ENCODE measurements around the gene PSMD12.
A peak's percentile ranks its signal among the peaks of the same experiment; 100 is the strongest.

Gene PSMD12

GRCh38 chr17:67294451-67295199 lies 71.8 kb downstream of the PSMD12 start:
- Histone ChIP-seq H2BK5ac (ENCODE audit: low read length) (no peak overlapping the region), H3K9ac (ENCODE audit: low read length) (no peak overlapping the region), H2BK15ac (replicated peaks; ENCODE audit: low read depth) (no peak overlapping the region), H3K27me3 (ENCODE audit: insufficient read depth, low read length, poor library complexity) (no peaks in the 10 kb centered on the region), H2AK5ac (ENCODE audit: low read length) (no peak overlapping the region), H3K4ac (ENCODE audit: low read depth, low read length) (no peak overlapping the region), H2BK120ac (ENCODE audit: low read depth, low read length) (no peak overlapping the region), H3K56ac (ENCODE audit: low read length) (no peak overlapping the region), H3K18ac (ENCODE audit: low read length) (no peak overlapping the region), H4K5ac (ENCODE audit: low read length) (no peak overlapping the region), H3K27ac (ENCODE audit: low read depth, low read length) (no peak overlapping the region), H3K79me1 (ENCODE audit: low read length) (no peaks in the 10 kb centered on the region), H3K79me2 (ENCODE audit: control insufficient read depth, insufficient read depth, low read length) (no peaks in the 10 kb centered on the region), H4K8ac (ENCODE audit: low read depth, low read length) (no peak overlapping the region), H3K4me3 (ENCODE audit: low read length) (no peak overlapping the region), H3K36me3 (ENCODE audit: control insufficient read depth, insufficient read depth, low read length) (no peaks in the 10 kb centered on the region), H3K4me2 (ENCODE audit: low read length) (no peak overlapping the region), H3K23ac (ENCODE audit: low read length) (no peak overlapping the region), H3K4me1 (ENCODE audit: control insufficient read depth, low read depth, low read length) (peaks cover 3% of the 10 kb centered on the region)
- no peak for DNase-seq
- WGBS (ENCODE audit: extremely low coverage, insufficient coverage, low lambda C conversion rate): no CpG with 5 or more reads among the region's 44 CpGs

- no peak overlapping the region for H2BK120ac ChIP-seq (ENCODE audit: low read depth, low read length)
- peak; percentile 83 for DNase-seq
- no peak overlapping the region for H3K4me3 ChIP-seq (ENCODE audit: low read length)
- no peak overlapping the region for H3K4me2 ChIP-seq (ENCODE audit: low read length)
- H2AK5ac ChIP-seq (ENCODE audit: low read length): no peak overlapping the region
- no CpG with 5 or more reads among the region's 32 CpGs for WGBS (ENCODE audit: extremely low coverage, insufficient coverage, low lambda C conversion rate)
- no peak overlapping the region for H3K23ac ChIP-seq (ENCODE audit: low read length)
- no peak overlapping the region for H3K18ac ChIP-seq (ENCODE audit: low read length)
- peaks cover 3% of the 10 kb centered on the region for H3K4me1 ChIP-seq (ENCODE audit: control insufficient read depth, low read depth, low read length)
- no peak overlapping the region for H2BK5ac ChIP-seq (ENCODE audit: low read length)
- H3K79me2 ChIP-seq (ENCODE audit: control insufficient read depth, insufficient read depth, low read length): no peaks in the 10 kb centered on the region
- H3K56ac ChIP-seq (ENCODE audit: low read length): no peak overlapping the region
- no peak overlapping the region for H4K8ac ChIP-seq (ENCODE audit: low read depth, low read length)
- H3K27ac ChIP-seq (ENCODE audit: low read depth, low read length): no peak overlapping the region
- H3K36me3 ChIP-seq (ENCODE audit: control insufficient read depth, insufficient read depth, low read length): no peaks in the 10 kb centered on the region
- H3K4ac ChIP-seq (ENCODE audit: low read depth, low read length): peak overlapping the region; percentile 21
- no peak overlapping the region for H2BK15ac ChIP-seq (replicated peaks; ENCODE audit: low read depth)
- H3K27me3 ChIP-seq (ENCODE audit: insufficient read depth, low read length, poor library complexity): no peaks in the 10 kb centered on the region
- no peak overlapping the region for H4K5ac ChIP-seq (ENCODE audit: low read length)
- no peaks in the 10 kb centered on the region for H3K79me1 ChIP-seq (ENCODE audit: low read length)
- no peak overlapping the region for H3K9ac ChIP-seq (ENCODE audit: low read length)
Observed at GRCh38 chr17:67293251-67294203, 72.8 kb downstream of the PSMD12 start.

- peak; percentile 89 for DNase-seq
- no peaks in the 10 kb centered on the region for H3K36me3 ChIP-seq (ENCODE audit: control insufficient read depth, insufficient read depth, low read length)
- WGBS (ENCODE audit: extremely low coverage, insufficient coverage, low lambda C conversion rate): no CpG with 5 or more reads among the region's 11 CpGs
- H2BK5ac ChIP-seq (ENCODE audit: low read length): no peak overlapping the region
- peaks cover 3% of the 10 kb centered on the region for H3K4me1 ChIP-seq (ENCODE audit: control insufficient read depth, low read depth, low read length)
- no peaks in the 10 kb centered on the region for H3K79me1 ChIP-seq (ENCODE audit: low read length)
- no peak overlapping the region for H3K23ac ChIP-seq (ENCODE audit: low read length)
- H3K4me3 ChIP-seq (ENCODE audit: low read length): no peak overlapping the region
- peak overlapping the region; percentile 69 for H2BK120ac ChIP-seq (ENCODE audit: low read depth, low read length)
- H3K79me2 ChIP-seq (ENCODE audit: control insufficient read depth, insufficient read depth, low read length): no peaks in the 10 kb centered on the region
- H3K27me3 ChIP-seq (ENCODE audit: insufficient read depth, low read length, poor library complexity): no peaks in the 10 kb centered on the region
- H3K9ac ChIP-seq (ENCODE audit: low read length): peak overlapping the region; percentile 26
- H4K5ac ChIP-seq (ENCODE audit: low read length): no peak overlapping the region
- H3K18ac ChIP-seq (ENCODE audit: low read length): peak overlapping the region; percentile 52
- no peak overlapping the region for H2BK15ac ChIP-seq (replicated peaks; ENCODE audit: low read depth)
- no peak overlapping the region for H3K4me2 ChIP-seq (ENCODE audit: low read length)
- H4K8ac ChIP-seq (ENCODE audit: low read depth, low read length): no peak overlapping the region
- peak overlapping the region; percentile 78 for H3K27ac ChIP-seq (ENCODE audit: low read depth, low read length)
- no peak overlapping the region for H2AK5ac ChIP-seq (ENCODE audit: low read length)
- peak overlapping the region; percentile 41 for H3K4ac ChIP-seq (ENCODE audit: low read depth, low read length)
- peak overlapping the region; percentile 56 for H3K56ac ChIP-seq (ENCODE audit: low read length)
Observed at GRCh38 chr17:67290711-67291291, 75.6 kb downstream of the PSMD12 start.

GRCh38 chr17:67290244-67290643 lies 76.1 kb downstream of the PSMD12 start:
- Histone ChIP-seq H3K36me3 (ENCODE audit: control insufficient read depth, insufficient read depth, low read length) (no peaks in the 10 kb centered on the region), H3K27me3 (ENCODE audit: insufficient read depth, low read length, poor library complexity) (no peaks in the 10 kb centered on the region), H3K56ac (ENCODE audit: low read length) (no peak overlapping the region), H2AK5ac (ENCODE audit: low read length) (no peak overlapping the region), H2BK15ac (replicated peaks; ENCODE audit: low read depth) (no peak overlapping the region), H3K4ac (ENCODE audit: low read depth, low read length) (peak overlapping the region; percentile 41), H4K8ac (ENCODE audit: low read depth, low read length) (no peak overlapping the region), H3K79me1 (ENCODE audit: low read length) (no peaks in the 10 kb centered on the region), H4K5ac (ENCODE audit: low read length) (no peak overlapping the region), H3K9ac (ENCODE audit: low read length) (no peak overlapping the region), H3K27ac (ENCODE audit: low read depth, low read length) (no peak overlapping the region), H3K4me1 (ENCODE audit: control insufficient read depth, low read depth, low read length) (peaks cover 3% of the 10 kb centered on the region), H3K18ac (ENCODE audit: low read length) (no peak overlapping the region), H3K79me2 (ENCODE audit: control insufficient read depth, insufficient read depth, low read length) (no peaks in the 10 kb centered on the region), H3K4me3 (ENCODE audit: low read length) (no peak overlapping the region), H3K23ac (ENCODE audit: low read length) (no peak overlapping the region), H2BK120ac (ENCODE audit: low read depth, low read length) (no peak overlapping the region), H3K4me2 (ENCODE audit: low read length) (no peak overlapping the region), H2BK5ac (ENCODE audit: low read length) (no peak overlapping the region)
- DNase-seq: no peak
- no CpG with 5 or more reads among the region's 3 CpGs for WGBS (ENCODE audit: extremely low coverage, insufficient coverage, low lambda C conversion rate)

- H3K9ac ChIP-seq (ENCODE audit: low read length): no peak overlapping the region
- WGBS (ENCODE audit: extremely low coverage, insufficient coverage, low lambda C conversion rate): no CpG with 5 or more reads among the region's 14 CpGs
Observed at GRCh38 chr17:67289181-67289876, 77.0 kb downstream of the PSMD12 start.

More at GRCh38 chr17:67289181-67289876, 77.0 kb downstream of the PSMD12 start:
- Histone ChIP-seq H2BK120ac (ENCODE audit: low read depth, low read length) (no peak overlapping the region), H4K5ac (ENCODE audit: low read length) (no peak overlapping the region), H3K79me1 (ENCODE audit: low read length) (no peaks in the 10 kb centered on the region), H2AK5ac (ENCODE audit: low read length) (no peak overlapping the region), H3K4me3 (ENCODE audit: low read length) (no peak overlapping the region), H2BK15ac (replicated peaks; ENCODE audit: low read depth) (no peak overlapping the region), H3K4me2 (ENCODE audit: low read length) (no peak overlapping the region), H3K27ac (ENCODE audit: low read depth, low read length) (no peak overlapping the region), H3K56ac (ENCODE audit: low read length) (peak overlapping the region; percentile 3), H3K79me2 (ENCODE audit: control insufficient read depth, insufficient read depth, low read length) (no peaks in the 10 kb centered on the region), H4K8ac (ENCODE audit: low read depth, low read length) (no peak overlapping the region), H3K4me1 (ENCODE audit: control insufficient read depth, low read depth, low read length) (peaks cover 3% of the 10 kb centered on the region), H3K18ac (ENCODE audit: low read length) (no peak overlapping the region), H2BK5ac (ENCODE audit: low read length) (no peak overlapping the region), H3K36me3 (ENCODE audit: control insufficient read depth, insufficient read depth, low read length) (no peaks in the 10 kb centered on the region), H3K23ac (ENCODE audit: low read length) (no peak overlapping the region), H3K4ac (ENCODE audit: low read depth, low read length) (no peak overlapping the region), H3K27me3 (ENCODE audit: insufficient read depth, low read length, poor library complexity) (no peaks in the 10 kb centered on the region)
- no peak for DNase-seq

Data from mesendoderm (in vitro differentiated cells).